A549 (cell line): ENCODE results near the gene PREX1. TPM values are rescaled to one million over a fixed set of nuclear protein-coding genes. Genes with fewer than 3 reads are reported as not detected.

ENCODE experiments used
- ATAC-seq, 2 experiments: fragments of 200-7000 bp in 1 of 2; fragments of >200 bp in 1 of 2; cut with Nextera tagmentation in 1 of 2; cut with Tn5 transposase in 1 of 2; 3 replicates each; pipeline versions ENCODE4 v1.8.0 to v1.9.1; 2018 to 2020; ENCODE audit warnings: mild to moderate bottlenecking in 1 of 2, moderate library complexity in 1 of 2
- CTCF ChIA-PET: fragments of 300-600 bp; sonication (Branson Sonifier 250); formaldehyde crosslinking; extraction: SDS; loops from one replicate; lab custom pipeline; 2021; ENCODE audit warnings: antibody characterized with exemption, inconsistent platforms; lab: Yijun Ruan, JAX
- POLR2A ChIA-PET: fragments of 350-600 bp; formaldehyde crosslinking; extraction: SDS; loops from one replicate; lab custom pipeline; 2021; ENCODE audit warnings: antibody characterized with exemption, inconsistent platforms; lab: Yijun Ruan, JAX
- DNase-seq, 2 experiments: peaks; one replicate each; pipeline versions ENCODE4 v3.0.0 to v3.0.0-alpha.2; 2011 to 2016; ENCODE audit warnings: low read depth in 1 of 2, low spot score in 1 of 2
- FAIRE-seq: peaks from 2 replicates; lab custom pipeline; 2011; peaks lifted over from hg19 to GRCh38; lab: Jason Lieb, UNC
- H3K27ac ChIP-seq, 2 experiments: fragments of >200 bp; sonication (Bioruptor Twin); formaldehyde crosslinking; 3 replicates each; pipeline ENCODE4 v1.5.1; 2016 to 2017
- H3K4me1 ChIP-seq: fragments of >200 bp; sonication (Bioruptor Twin); formaldehyde crosslinking; 3 replicates; pipeline ENCODE4 v1.6.1; 2016
- H3K4me2 ChIP-seq: fragments of >200 bp; sonication (Bioruptor Twin); formaldehyde crosslinking; 3 replicates; pipeline ENCODE4 v1.6.1; 2016
- H3K4me3 ChIP-seq: fragments of >200 bp; sonication (Bioruptor Twin); formaldehyde crosslinking; 3 replicates; pipeline ENCODE4 v1.5.1; 2016
- H3K9me3 ChIP-seq: fragments of >200 bp; sonication (Bioruptor Twin); formaldehyde crosslinking; 3 replicates; pipeline ENCODE4 v1.6.1; 2016
- CBX2 ChIP-seq: fragments of 200-600 bp; sonication (generic); IDR thresholded peaks from 2 replicates; pipeline ENCODE4 v1.6.1; 2016; ENCODE audit warnings: low read depth, mild to moderate bottlenecking, borderline replicate concordance
- CBX8 ChIP-seq: fragments of 200-600 bp; sonication (generic); IDR thresholded peaks from 2 replicates; pipeline ENCODE4 v1.6.1; 2016
- CEBPB ChIP-seq, 2 experiments: fragments of >200 bp in 1 of 2; sonication (Bioruptor Twin) in 1 of 2; formaldehyde crosslinking in 1 of 2; IDR thresholded peaks; 2 replicates each; pipeline ENCODE4 v1.6.1; 2012 to 2016
- EHF ChIP-seq: fragments of 250-450 bp; sonication (Bioruptor Pico); IDR thresholded peaks from 2 replicates; pipeline ENCODE4 v1.5.0; 2020; ENCODE audit warnings: mild to moderate bottlenecking
- EHMT2 ChIP-seq: fragments of 200-600 bp; sonication (generic); IDR thresholded peaks from 2 replicates; pipeline ENCODE4 v1.6.1; 2016; ENCODE audit warnings: antibody characterized with exemption, low read depth, mild to moderate bottlenecking, moderate library complexity
- EP300 ChIP-seq, 2 experiments: fragments of >200 bp; sonication (Bioruptor Twin); formaldehyde crosslinking; IDR thresholded peaks; 2 replicates in 1 of 2; 3 replicates in 1 of 2; pipeline ENCODE4 v1.6.1; 2016 to 2017
- ESRRA ChIP-seq: fragments of 150-350 bp; IDR thresholded peaks from 2 replicates; pipeline ENCODE4 v1.6.1; 2014; ENCODE audit warnings: mild to moderate bottlenecking, low read length, borderline replicate concordance
- FOXS1 ChIP-seq: fragments of 250-450 bp; sonication (Bioruptor Pico); IDR thresholded peaks from 2 replicates; pipeline ENCODE4 v1.5.0; 2020; ENCODE audit warnings: mild to moderate bottlenecking, moderate library complexity
- GATA3 ChIP-seq: IDR thresholded peaks from 2 replicates; pipeline ENCODE4 v1.6.1; 2012; ENCODE audit warnings: borderline replicate concordance
- HDAC2 ChIP-seq: fragments of 200-600 bp; sonication (generic); IDR thresholded peaks from 2 replicates; pipeline ENCODE4 v1.6.1; 2016
- HOXB13 ChIP-seq: fragments of 250-450 bp; sonication (Bioruptor Pico); IDR thresholded peaks from 2 replicates; pipeline ENCODE4 v1.5.0; 2020; ENCODE audit warnings: low read depth, mild to moderate bottlenecking, moderate library complexity
- HOXB5 ChIP-seq: fragments of 250-450 bp; sonication (Bioruptor Pico); IDR thresholded peaks from 2 replicates; pipeline ENCODE4 v1.5.0; 2020; ENCODE audit warnings: mild to moderate bottlenecking, moderate library complexity
- JUN ChIP-seq, 2 experiments: fragments of >200 bp; sonication (Bioruptor Twin); formaldehyde crosslinking; IDR thresholded peaks; 2 replicates in 1 of 2; 3 replicates in 1 of 2; pipeline ENCODE4 v1.6.1; 2016 to 2017
- MAFK ChIP-seq: fragments of 450-650 bp; IDR thresholded peaks from 2 replicates; pipeline ENCODE4 v1.6.1; 2014; ENCODE audit not compliant: partially characterized antibody
- NFE2L2 ChIP-seq: fragments of 150-350 bp; conservative IDR thresholded peaks from 2 replicates; pipeline ENCODE4 v1.6.1; 2014; ENCODE audit warnings: low read length
- NR3C1 ChIP-seq: fragments of >200 bp; sonication (Bioruptor Twin); formaldehyde crosslinking; IDR thresholded peaks from 3 replicates; pipeline ENCODE4 v1.6.1; 2017
- POLR2A ChIP-seq: IDR thresholded peaks from 2 replicates; pipeline ENCODE4 v1.6.1; 2012; ENCODE audit warnings: mild to moderate bottlenecking, low read length
- POLR2AphosphoS2 ChIP-seq: conservative IDR thresholded peaks from 2 replicates; pipeline ENCODE4 v1.6.1; 2012; ENCODE audit warnings: low read length, improper control_type of control experiment, inconsistent platforms
- RAD21 ChIP-seq, 2 experiments: fragments of >200 bp in 1 of 2; sonication (Bioruptor Twin) in 1 of 2; formaldehyde crosslinking in 1 of 2; IDR thresholded peaks in 1 of 2; conservative IDR thresholded peaks in 1 of 2; 2 replicates in 1 of 2; 3 replicates in 1 of 2; pipeline ENCODE4 v1.6.1; 2012 to 2018; ENCODE audit warnings: inconsistent platforms in 1 of 2
- RARB ChIP-seq: fragments of 250-450 bp; sonication (Bioruptor Pico); IDR thresholded peaks from 2 replicates; pipeline ENCODE4 v1.8.0; 2021; ENCODE audit warnings: mild to moderate bottlenecking, moderate library complexity
- SMC3 ChIP-seq: fragments of >200 bp; sonication (Bioruptor Twin); formaldehyde crosslinking; IDR thresholded peaks from 3 replicates; pipeline ENCODE4 v1.6.1; 2018; ENCODE audit warnings: inconsistent platforms
- SREBF2 ChIP-seq: fragments of 450-650 bp; IDR thresholded peaks from 2 replicates; pipeline ENCODE4 v1.6.1; 2014; ENCODE audit warnings: mild to moderate bottlenecking, moderate library complexity
- TP53 ChIP-seq: fragments of 250-450 bp; sonication (Bioruptor Pico); IDR thresholded peaks from 2 replicates; pipeline ENCODE4 v1.5.0; 2021; ENCODE audit warnings: mild to moderate bottlenecking, moderate library complexity
- ZC3H11A ChIP-seq: fragments of 450-650 bp; IDR thresholded peaks from 2 replicates; pipeline ENCODE4 v1.6.1; 2014; ENCODE audit warnings: antibody characterized with exemption, mild to moderate bottlenecking
- ZNF302 ChIP-seq: fragments of 250-450 bp; sonication (Bioruptor Pico); IDR thresholded peaks from 2 replicates; pipeline ENCODE4 v1.9.0; 2021; ENCODE audit warnings: inconsistent platforms, mild to moderate bottlenecking, moderate library complexity
- WGBS: methylation state at CpG from one replicate; pipeline ENCODE4 v1.1.6; 2017; ENCODE audit errors: missing lambda C conversion rate; 5-methylcytosine and 5-hydroxymethylcytosine counted together
- polyA plus RNA-seq, 4 experiments: library from polyadenylated mRNA; depleted of rRNA in 3 of 4; stranded (reverse); fragments of >200 nt; fragmentation: RNase III in 1 of 4; extraction: RNeasy Plus Mini Kit Qiagen cat#74134 plus additional on column Dnase treatment in 1 of 4; gene quantifications; 2 replicates in 3 of 4; 3 replicates in 1 of 4; pipeline ENCODE4 v1.2.3, GENCODE V29; 2011 to 2017
- TF ChIP-seq, protein P1 (sequence below): fragments of 200-600 bp; sonication (generic); IDR thresholded peaks from 2 replicates; pipeline ENCODE4 v1.6.1; 2016; ENCODE audit warnings: antibody characterized with exemption, mild to moderate bottlenecking, moderate library complexity

The PREX1 gene
- polyA plus RNA-seq, 2 of the 4 experiments (the other 2 are of a cell fraction): 3.6 to 4.2 TPM

- Histone ChIP-seq H3K27ac (no peak overlapping the region), H3K4me2 (no peak overlapping the region), H3K4me1 (0 out of 3 replicates have a peak, but pooled peaks cover 4% of the 10 kb centered on the region)
- 92% methylated on average over 18 of the region's 18 CpGs for WGBS
- CTCF ChIA-PET: interaction anchor here (0.9 to 2.1 kb wide), 2 partner anchors 10 to 34 kb away, joined by 3 to 10 read pairs; no protein-coding TSS in a partner anchor
- no peak for FAIRE-seq
- no peak for ATAC-seq
- TF ChIP-seq NR3C1 (no peak), CBX8 (no peak), GATA3 (no peak), ZNF302 (CRISPR knock-in tag) (no peak), HDAC2 (no peak), HOXB13 (no peak), RARB (CRISPR knock-in tag) (no peak), NFE2L2 (no peak), POLR2AphosphoS2 (no peak)
- TF ChIP-seq, protein P1, sequence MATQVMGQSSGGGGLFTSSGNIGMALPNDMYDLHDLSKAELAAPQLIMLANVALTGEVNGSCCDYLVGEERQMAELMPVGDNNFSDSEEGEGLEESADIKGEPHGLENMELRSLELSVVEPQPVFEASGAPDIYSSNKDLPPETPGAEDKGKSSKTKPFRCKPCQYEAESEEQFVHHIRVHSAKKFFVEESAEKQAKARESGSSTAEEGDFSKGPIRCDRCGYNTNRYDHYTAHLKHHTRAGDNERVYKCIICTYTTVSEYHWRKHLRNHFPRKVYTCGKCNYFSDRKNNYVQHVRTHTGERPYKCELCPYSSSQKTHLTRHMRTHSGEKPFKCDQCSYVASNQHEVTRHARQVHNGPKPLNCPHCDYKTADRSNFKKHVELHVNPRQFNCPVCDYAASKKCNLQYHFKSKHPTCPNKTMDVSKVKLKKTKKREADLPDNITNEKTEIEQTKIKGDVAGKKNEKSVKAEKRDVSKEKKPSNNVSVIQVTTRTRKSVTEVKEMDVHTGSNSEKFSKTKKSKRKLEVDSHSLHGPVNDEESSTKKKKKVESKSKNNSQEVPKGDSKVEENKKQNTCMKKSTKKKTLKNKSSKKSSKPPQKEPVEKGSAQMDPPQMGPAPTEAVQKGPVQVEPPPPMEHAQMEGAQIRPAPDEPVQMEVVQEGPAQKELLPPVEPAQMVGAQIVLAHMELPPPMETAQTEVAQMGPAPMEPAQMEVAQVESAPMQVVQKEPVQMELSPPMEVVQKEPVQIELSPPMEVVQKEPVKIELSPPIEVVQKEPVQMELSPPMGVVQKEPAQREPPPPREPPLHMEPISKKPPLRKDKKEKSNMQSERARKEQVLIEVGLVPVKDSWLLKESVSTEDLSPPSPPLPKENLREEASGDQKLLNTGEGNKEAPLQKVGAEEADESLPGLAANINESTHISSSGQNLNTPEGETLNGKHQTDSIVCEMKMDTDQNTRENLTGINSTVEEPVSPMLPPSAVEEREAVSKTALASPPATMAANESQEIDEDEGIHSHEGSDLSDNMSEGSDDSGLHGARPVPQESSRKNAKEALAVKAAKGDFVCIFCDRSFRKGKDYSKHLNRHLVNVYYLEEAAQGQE: no peak
- TF ChIP-seq, all 56 proteins: peak for 0
- H3K4me3 ChIP-seq: no peak overlapping the region
- POLR2A ChIA-PET: no interaction called here
- no peaks in the 10 kb centered on the region for H3K9me3 ChIP-seq
- DNase-seq: no peak
Measured at GRCh38 chr20:48690888-48691287, 136.9 kb downstream of the PREX1 start.

DNA sequence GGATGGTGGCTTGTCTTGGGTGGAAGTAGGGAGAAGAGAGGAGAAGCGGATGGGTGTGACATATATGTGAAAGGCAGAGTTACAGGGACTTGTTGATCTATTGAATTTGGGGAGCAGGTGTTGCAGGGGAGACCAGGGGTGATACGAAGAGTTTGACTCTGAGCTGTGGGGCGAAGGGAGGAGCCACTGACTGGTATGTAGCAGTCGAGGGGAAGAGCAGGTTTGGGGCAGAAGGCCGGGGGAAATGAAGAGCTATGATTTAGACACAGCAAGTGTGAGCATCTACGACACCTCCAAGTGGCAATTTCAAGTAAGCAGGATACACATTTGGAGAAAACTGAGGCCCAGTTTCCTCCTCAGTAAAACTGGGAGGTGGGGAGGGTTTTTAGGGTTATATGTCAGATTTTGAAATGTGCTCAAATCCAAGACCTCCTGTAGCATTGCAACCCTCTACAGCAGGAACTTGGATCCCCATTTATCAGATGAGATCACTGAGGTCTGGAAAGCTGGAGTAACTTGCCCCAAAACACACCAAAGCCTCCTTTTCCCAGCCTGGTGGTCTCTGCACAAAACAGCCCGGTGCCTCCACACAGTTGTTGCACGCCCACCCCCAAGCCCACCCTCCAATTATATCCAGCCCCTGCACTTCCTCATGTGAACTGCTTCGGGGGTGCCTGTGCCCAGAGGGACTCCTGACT lies 137.8 kb downstream of the PREX1 start:
- H3K27ac ChIP-seq: no peak overlapping the region
- 69% methylated on average over 8 of the region's 9 CpGs for WGBS
- ATAC-seq: no peak
- no peak overlapping the region for H3K4me2 ChIP-seq
- DNase-seq: no peak
- CTCF ChIA-PET: interaction anchor here (0.8 to 2.1 kb wide), 2 partner anchors 33 to 215 kb away, joined by 4 to 10 read pairs; no protein-coding TSS in a partner anchor
- POLR2A ChIA-PET: no interaction called here
- no peak for TF ChIP-seq SREBF2
- TF ChIP-seq JUN (IDR thresholded peaks at IDR 0.05): no peak
- TF ChIP-seq, all 56 proteins: peak for 0
- no peak for FAIRE-seq
- Histone ChIP-seq H3K4me1 (0 out of 3 replicates have a peak, but pooled peaks cover 4% of the 10 kb centered on the region), H3K4me3 (no peak overlapping the region), H3K9me3 (no peaks in the 10 kb centered on the region)

DNA sequence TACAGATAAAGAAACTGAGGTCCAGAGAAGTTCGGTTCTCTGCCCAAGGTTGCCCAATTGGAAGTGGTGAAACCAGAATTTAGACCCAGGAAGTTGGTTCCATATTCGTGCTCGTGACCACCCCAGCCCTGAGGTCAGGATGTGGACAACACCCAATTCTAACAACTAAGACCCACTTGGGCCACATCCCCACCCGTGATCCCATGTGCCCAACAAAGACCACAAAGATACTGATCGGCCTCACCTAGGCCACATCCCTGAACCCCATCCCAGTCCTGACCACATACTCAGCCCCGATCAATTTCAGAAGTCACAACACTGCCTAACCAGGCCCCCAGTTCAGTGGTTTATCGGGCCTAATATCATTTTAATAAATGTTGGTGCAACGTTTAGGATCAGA lies 138.4 kb downstream of the PREX1 start:
- Histone ChIP-seq H3K27ac (no peak overlapping the region), H3K4me2 (no peak overlapping the region), H3K4me1 (0 out of 3 replicates have a peak, but pooled peaks cover 4% of the 10 kb centered on the region), H3K9me3 (no peaks in the 10 kb centered on the region), H3K4me3 (no peak overlapping the region)
- TF ChIP-seq EP300 (IDR thresholded peaks at IDR 0.05) (no peak), CBX2 (no peak), POLR2A (no peak), CEBPB (IDR thresholded peaks at IDR 0.05) (no peak), FOXS1 (CRISPR knock-in tag) (no peak), ZNF302 (CRISPR knock-in tag) (no peak), HOXB5 (CRISPR knock-in tag) (no peak), SMC3 (no peak), ESRRA (no peak), GATA3 (no peak), CBX8 (no peak), ZC3H11A (no peak), EHF (CRISPR knock-in tag) (no peak), MAFK (no peak), RAD21 (conservative IDR thresholded peaks at IDR 0.05 in 1 of 2, IDR thresholded peaks at IDR 0.05 in 1 of 2) (no peak), POLR2AphosphoS2 (no peak), TP53 (CRISPR knock-in tag) (no peak), EHMT2 (no peak)
- ChIA-PET POLR2A (no interaction called here), CTCF (interaction anchor here (1.7 to 2.1 kb wide), 2 partner anchors 32 kb away, joined by 10 read pairs; no protein-coding TSS in a partner anchor)
- 77% methylated on average over 8 of the region's 8 CpGs for WGBS
- ATAC-seq: no peak
- no peak for DNase-seq
- no peak for FAIRE-seq
